Gastroesophageal sphincter (tissue), 4 donors: ENCODE data around the gene SLC1A3. TPM values are rescaled to one million over a fixed set of nuclear protein-coding genes. Genes with fewer than 3 reads are reported as not detected.

Source experiments
- ATAC-seq: fragments of 150-250 bp; one replicate; pipeline ENCODE4 v1.9.1; 2016; ENCODE audit warnings: mild to moderate bottlenecking, moderate library complexity
- H3K27ac ChIP-seq, 4 donors: fragments of 200-600 bp; sonication (generic) in 3 of 4; 1 replicate in 3 of 4; 2 replicates in 1 of 4; pipeline ENCODE4 v1.5.1; 2016 to 2019
- H3K27me3 ChIP-seq: fragments of 200-600 bp; sonication (generic); one replicate; pipeline ENCODE4 v1.5.1; 2019
- H3K36me3 ChIP-seq, 2 donors: fragments of 200-600 bp; sonication (generic); one replicate each; pipeline ENCODE4 v1.5.1; 2019; ENCODE audit warnings: control low read depth in 1 of 2
- H3K4me1 ChIP-seq, 3 donors: fragments of 200-600 bp; sonication (generic); 1 replicate in 2 of 3; 2 replicates in 1 of 3; pipeline ENCODE4 v1.5.1; 2016 to 2019; ENCODE audit warnings: control low read depth in 2 of 3
- H3K4me3 ChIP-seq, 2 donors: fragments of 200-600 bp; sonication (generic); one replicate each; pipeline ENCODE4 v1.5.1; 2019; ENCODE audit warnings: mild to moderate bottlenecking in 1 of 2, moderate library complexity in 1 of 2
- H3K9me3 ChIP-seq, 3 donors: fragments of 200-600 bp; sonication (generic); one replicate each; pipeline ENCODE4 v1.5.1; 2017 to 2019; ENCODE audit warnings: control low read depth in 2 of 3
- EP300 ChIP-seq: sonication (generic); formaldehyde crosslinking; IDR thresholded peaks from one replicate; pipeline ENCODE4 v1.6.1; 2017; ENCODE audit warnings: antibody characterized with exemption, mild to moderate bottlenecking
- POLR2A ChIP-seq, 2 donors: fragments of 450-650 bp; IDR thresholded peaks; one replicate each; pipeline ENCODE4 v1.6.1; 2017; ENCODE audit warnings: antibody characterized with exemption in 2 of 2, mild to moderate bottlenecking in 2 of 2, moderate library complexity in 1 of 2
- POLR2AphosphoS5 ChIP-seq: sonication (generic); formaldehyde crosslinking; IDR thresholded peaks from one replicate; pipeline ENCODE4 v1.6.1; 2017; ENCODE audit warnings: antibody characterized with exemption
- WGBS, 2 donors: methylation state at CpG; one replicate each; pipeline ENCODE4 v1.1.5; 2018; ENCODE audit warnings: low coverage in 1 of 2; 5-methylcytosine and 5-hydroxymethylcytosine counted together
- total RNA-seq, 4 donors: library from RNA; depleted of rRNA; stranded (reverse); fragments of >200 nt; gene quantifications; one replicate each; pipeline ENCODE4 v1.1.0, GENCODE V29; 2016
- TF ChIP-seq, protein P1 (sequence below), 4 experiments: fragments of 200-600 bp in 2 of 4; fragments of 450-650 bp in 2 of 4; sonication (generic) in 1 of 4; IDR thresholded peaks; one replicate each; pipeline ENCODE4 v1.5.1; 2017 to 2019; ENCODE audit warnings: antibody characterized with exemption in 4 of 4, mild to moderate bottlenecking in 2 of 4, moderate library complexity in 2 of 4

Gene SLC1A3
- 10 to 100 TPM in 3 of 4 donors, 1 to 10 TPM in 1; 8.9 to 24.6 (median 16.4) TPM for total RNA-seq

GRCh38 chr5:36606428-36607113, at the start of gene SLC1A3:
Gene SLC1A3, plus strand, starts transcription at chr5:36606606. Its CDS starts 1,818 bp downstream, at chr5:36608424.
- Histone ChIP-seq H3K36me3 (no peaks in the 10 kb centered on the region), H3K27me3 (no peaks in the 10 kb centered on the region), H3K4me1 (peaks cover 0 to 30% (median 0%) of the 10 kb centered on the region in 3 donors), H3K4me3 (peak within 1 kb of the TSS; percentile 60 to 98), H3K27ac (peak within 1 kb of the TSS; percentile 27 to 73 (median 58)), H3K9me3 (no peaks in the 10 kb centered on the region)
- peak; percentile 28 to 31 for TF ChIP-seq POLR2A (IDR thresholded peaks at IDR 0.05)
- TF ChIP-seq POLR2AphosphoS5, result peak; percentile 58
- TF ChIP-seq EP300, result no peak
- 0 to 3% methylated on average over 8 to 20 of the region's 20 CpGs for WGBS, 2 donors
- ATAC-seq, result peak; percentile 82

GRCh38 chr5:36558641-36559040, 47.8 kb upstream of the SLC1A3 start:
- Histone ChIP-seq H3K4me1 (no peaks in the 10 kb centered on the region), H3K27ac (no peak overlapping the region), H3K4me3 (no peak overlapping the region), H3K9me3 (peaks cover 0 to 10% (median 0%) of the 10 kb centered on the region in 3 donors), H3K36me3 (no peaks in the 10 kb centered on the region), H3K27me3 (no peaks in the 10 kb centered on the region)
- TF ChIP-seq POLR2AphosphoS5, result no peak
- TF ChIP-seq POLR2A (IDR thresholded peaks at IDR 0.05), result no peak
- no peak for TF ChIP-seq EP300
- TF ChIP-seq, protein P1, sequence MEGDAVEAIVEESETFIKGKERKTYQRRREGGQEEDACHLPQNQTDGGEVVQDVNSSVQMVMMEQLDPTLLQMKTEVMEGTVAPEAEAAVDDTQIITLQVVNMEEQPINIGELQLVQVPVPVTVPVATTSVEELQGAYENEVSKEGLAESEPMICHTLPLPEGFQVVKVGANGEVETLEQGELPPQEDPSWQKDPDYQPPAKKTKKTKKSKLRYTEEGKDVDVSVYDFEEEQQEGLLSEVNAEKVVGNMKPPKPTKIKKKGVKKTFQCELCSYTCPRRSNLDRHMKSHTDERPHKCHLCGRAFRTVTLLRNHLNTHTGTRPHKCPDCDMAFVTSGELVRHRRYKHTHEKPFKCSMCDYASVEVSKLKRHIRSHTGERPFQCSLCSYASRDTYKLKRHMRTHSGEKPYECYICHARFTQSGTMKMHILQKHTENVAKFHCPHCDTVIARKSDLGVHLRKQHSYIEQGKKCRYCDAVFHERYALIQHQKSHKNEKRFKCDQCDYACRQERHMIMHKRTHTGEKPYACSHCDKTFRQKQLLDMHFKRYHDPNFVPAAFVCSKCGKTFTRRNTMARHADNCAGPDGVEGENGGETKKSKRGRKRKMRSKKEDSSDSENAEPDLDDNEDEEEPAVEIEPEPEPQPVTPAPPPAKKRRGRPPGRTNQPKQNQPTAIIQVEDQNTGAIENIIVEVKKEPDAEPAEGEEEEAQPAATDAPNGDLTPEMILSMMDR (IDR thresholded peaks at IDR 0.05), result no peak
- 86 to 93% methylated on average over 2 of the region's 2 CpGs for WGBS, 2 donors
- no peak for ATAC-seq

GRCh38 chr5:36561601-36562000, 44.8 kb upstream of the SLC1A3 start:
- H3K9me3 ChIP-seq, result peaks cover 0 to 10% (median 0%) of the 10 kb centered on the region in 3 donors
- H3K27ac ChIP-seq, result no peak overlapping the region
- no peaks in the 10 kb centered on the region for H3K27me3 ChIP-seq
- 93 to 100% methylated on average over 2 to 3 of the region's 3 CpGs for WGBS, 2 donors
- TF ChIP-seq POLR2AphosphoS5, result no peak
- H3K36me3 ChIP-seq, result no peaks in the 10 kb centered on the region
- H3K4me1 ChIP-seq, result no peaks in the 10 kb centered on the region
- ATAC-seq, result no peak
- no peak overlapping the region for H3K4me3 ChIP-seq

GRCh38 chr5:36569491-36569890, 36.9 kb upstream of the SLC1A3 start:
- Histone ChIP-seq H3K4me3 (no peak overlapping the region), H3K36me3 (no peaks in the 10 kb centered on the region), H3K27me3 (no peaks in the 10 kb centered on the region), H3K4me1 (no peaks in the 10 kb centered on the region), H3K9me3 (no peaks in the 10 kb centered on the region), H3K27ac (no peak overlapping the region)
- TF ChIP-seq, protein P1 (IDR thresholded peaks at IDR 0.05), result no peak
- TF ChIP-seq POLR2A (IDR thresholded peaks at IDR 0.05), result no peak
- TF ChIP-seq POLR2AphosphoS5, result no peak
- no peak for TF ChIP-seq EP300
- 20% methylated on average over 1 of the region's 5 CpGs; no CpG with 5 or more reads in 1 of the 2 donors for WGBS, 2 donors
- ATAC-seq, result peak; percentile 39

- Histone ChIP-seq H3K27me3 (no peaks in the 10 kb centered on the region), H3K36me3 (no peaks in the 10 kb centered on the region), H3K9me3 (no peaks in the 10 kb centered on the region), H3K4me3 (no peak overlapping the region), H3K4me1 (no peaks in the 10 kb centered on the region), H3K27ac (no peak overlapping the region)
- TF ChIP-seq, protein P1 (IDR thresholded peaks at IDR 0.05), result no peak
- no peak for TF ChIP-seq POLR2A (IDR thresholded peaks at IDR 0.05)
- no peak for TF ChIP-seq EP300
- TF ChIP-seq POLR2AphosphoS5, result no peak
- no peak for ATAC-seq
- WGBS, 2 donors, result 72 to 87% methylated on average over 4 to 6 of the region's 6 CpGs
Observed at GRCh38 chr5:36570301-36571095, 35.9 kb upstream of the SLC1A3 start.
